Measurements from ENCODE around the gene CLDN2.

GRCh38 chrX:106898462-106898861 lies 21.7 kb upstream of the CLDN2 start:
- TF ChIP-seq GATA3 (IDR thresholded peaks at IDR 0.05; ENCODE audit: low read depth, low read length) (no peak), GATA2 (IDR thresholded peaks at IDR 0.05; ENCODE audit: low read depth, low read length) (no peak)

All from SH-SY5Y (cell line).